Parathyroid adenoma (tissue), 2 donors: ENCODE data around the gene KLHL34.

Experiments used
- H2AFZ ChIP-seq: fragments of 300-600 bp; sonication (generic); one replicate; pipeline ENCODE4 v1.7.0; 2017; ENCODE audit warnings: antibody characterized with exemption, mild to moderate bottlenecking
- H3K27ac ChIP-seq: fragments of 300-600 bp; sonication (generic); one replicate; pipeline ENCODE4 v1.7.0; 2017
- H3K27me3 ChIP-seq: fragments of 300-600 bp; sonication (generic); one replicate; pipeline ENCODE4 v1.7.0; 2017; ENCODE audit warnings: low read length; ENCODE audit not compliant: control insufficient read depth, insufficient read depth
- H3K36me3 ChIP-seq: fragments of 300-600 bp; sonication (generic); one replicate; pipeline ENCODE4 v1.7.0; 2017; ENCODE audit warnings: low read length; ENCODE audit not compliant: control insufficient read depth, insufficient read depth
- H3K4me1 ChIP-seq: fragments of 300-600 bp; sonication (generic); one replicate; pipeline ENCODE4 v1.7.0; 2017; ENCODE audit warnings: control low read depth
- H3K4me2 ChIP-seq: fragments of 300-600 bp; sonication (generic); one replicate; pipeline ENCODE4 v1.7.0; 2017; ENCODE audit warnings: low read length
- H3K4me3 ChIP-seq: fragments of 300-600 bp; sonication (generic); one replicate; pipeline ENCODE4 v1.7.0; 2017; ENCODE audit warnings: low read depth, low read length
- H3K79me2 ChIP-seq: fragments of 300-600 bp; sonication (generic); one replicate; pipeline ENCODE4 v1.7.0; 2017; ENCODE audit warnings: control low read depth
- H3K9ac ChIP-seq: fragments of 300-600 bp; sonication (generic); one replicate; pipeline ENCODE4 v1.7.0; 2017; ENCODE audit warnings: mild to moderate bottlenecking
- H3K9me3 ChIP-seq: fragments of 300-600 bp; sonication (generic); one replicate; pipeline ENCODE4 v1.7.0; 2017; ENCODE audit warnings: low read length; ENCODE audit not compliant: control insufficient read depth
- CTCF ChIP-seq: fragments of 300-600 bp; sonication (generic); IDR thresholded peaks from one replicate; pipeline ENCODE4 v1.7.0; 2017; ENCODE audit warnings: antibody characterized with exemption, mild to moderate bottlenecking
- donor health status: primary hyperparathyroidism.

KLHL34 gene

GRCh38 chrX:21678048-21678612, 20.0 kb upstream of the KLHL34 start:
- no peak overlapping the region for H3K4me2 ChIP-seq
- H3K36me3 ChIP-seq: no peaks in the 10 kb centered on the region
- TF ChIP-seq CTCF: no peak

GRCh38 chrX:21675931-21676330, 17.8 kb upstream of the KLHL34 start:
- H2AFZ ChIP-seq: no peak overlapping the region
- H3K27ac ChIP-seq: no peak overlapping the region
- TF ChIP-seq CTCF: no peak
- no peak overlapping the region for H3K4me2 ChIP-seq
- no peaks in the 10 kb centered on the region for H3K36me3 ChIP-seq
- H3K79me2 ChIP-seq: no peaks in the 10 kb centered on the region
- H3K9me3 ChIP-seq: no peaks in the 10 kb centered on the region
- H3K27me3 ChIP-seq: no peaks in the 10 kb centered on the region
- no peak overlapping the region for H3K4me3 ChIP-seq
- H3K4me1 ChIP-seq: no peaks in the 10 kb centered on the region
- no peak overlapping the region for H3K9ac ChIP-seq

More at GRCh38 chrX:21678048-21678612, 20.0 kb upstream of the KLHL34 start:
- no peak overlapping the region for H3K27ac ChIP-seq
- no peaks in the 10 kb centered on the region for H3K27me3 ChIP-seq
- no peak overlapping the region for H3K4me3 ChIP-seq
- H2AFZ ChIP-seq: no peak overlapping the region
- H3K79me2 ChIP-seq: no peaks in the 10 kb centered on the region
- H3K4me1 ChIP-seq: no peaks in the 10 kb centered on the region
- no peak overlapping the region for H3K9ac ChIP-seq
- H3K9me3 ChIP-seq: no peaks in the 10 kb centered on the region

- no peak overlapping the region for H3K27ac ChIP-seq
- no peak overlapping the region for H2AFZ ChIP-seq
- H3K4me3 ChIP-seq: no peak overlapping the region
- H3K36me3 ChIP-seq: no peaks in the 10 kb centered on the region
- no peaks in the 10 kb centered on the region for H3K79me2 ChIP-seq
- H3K9ac ChIP-seq: no peak overlapping the region
- no peaks in the 10 kb centered on the region for H3K9me3 ChIP-seq
- H3K4me1 ChIP-seq: no peaks in the 10 kb centered on the region
- TF ChIP-seq CTCF: no peak
- H3K27me3 ChIP-seq: no peaks in the 10 kb centered on the region
- no peak overlapping the region for H3K4me2 ChIP-seq
These were observed 16.5 kb upstream of the KLHL34 start for GRCh38 chrX:21674430-21675186.

GRCh38 chrX:21666679-21667078, 8.5 kb upstream of the KLHL34 start:
- Histone ChIP-seq H3K4me2 (no peak overlapping the region), H3K79me2 (no peaks in the 10 kb centered on the region), H3K27me3 (no peaks in the 10 kb centered on the region), H3K4me3 (no peak overlapping the region), H3K4me1 (no peaks in the 10 kb centered on the region), H3K36me3 (no peaks in the 10 kb centered on the region), H2AFZ (no peak overlapping the region), H3K27ac (no peak overlapping the region), H3K9me3 (no peaks in the 10 kb centered on the region), H3K9ac (no peak overlapping the region)
- no peak for TF ChIP-seq CTCF

- H3K27ac ChIP-seq: no peak overlapping the region
- no peak for TF ChIP-seq CTCF
These were observed 8.1 kb upstream of the KLHL34 start for GRCh38 chrX:21666252-21666651.

More at GRCh38 chrX:21666252-21666651, 8.1 kb upstream of the KLHL34 start:
- no peaks in the 10 kb centered on the region for H3K79me2 ChIP-seq
- no peaks in the 10 kb centered on the region for H3K27me3 ChIP-seq
- H3K4me2 ChIP-seq: no peak overlapping the region
- no peaks in the 10 kb centered on the region for H3K36me3 ChIP-seq
- H2AFZ ChIP-seq: no peak overlapping the region
- H3K4me3 ChIP-seq: no peak overlapping the region
- H3K9ac ChIP-seq: no peak overlapping the region
- no peaks in the 10 kb centered on the region for H3K4me1 ChIP-seq
- no peaks in the 10 kb centered on the region for H3K9me3 ChIP-seq
